ENCODE data around the gene SLC25A36. TPM values are rescaled to one million over a fixed set of nuclear protein-coding genes. Genes with fewer than 3 reads are reported as not detected.

SLC25A36 gene, protein sequence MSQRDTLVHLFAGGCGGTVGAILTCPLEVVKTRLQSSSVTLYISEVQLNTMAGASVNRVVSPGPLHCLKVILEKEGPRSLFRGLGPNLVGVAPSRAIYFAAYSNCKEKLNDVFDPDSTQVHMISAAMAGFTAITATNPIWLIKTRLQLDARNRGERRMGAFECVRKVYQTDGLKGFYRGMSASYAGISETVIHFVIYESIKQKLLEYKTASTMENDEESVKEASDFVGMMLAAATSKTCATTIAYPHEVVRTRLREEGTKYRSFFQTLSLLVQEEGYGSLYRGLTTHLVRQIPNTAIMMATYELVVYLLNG
- polyA plus RNA-seq (2013, experiment 1 of 2): 78.5 TPM
- 82.2 TPM for polyA plus RNA-seq (2013, experiment 2 of 2)

- H3K23ac ChIP-seq (ENCODE audit: low read depth, low read length, poor library complexity): peak within 1 kb of the TSS; percentile 98
- H2AFZ ChIP-seq (ENCODE audit: low read length): peak within 1 kb of the TSS; percentile 93
- peak within 1 kb of the TSS; percentile 95 for H4K91ac ChIP-seq (ENCODE audit: low read depth, low read length, poor library complexity)
- no peaks in the 10 kb centered on the region for H3K27me3 ChIP-seq (ENCODE audit: control insufficient read depth in 3 of 3, insufficient read depth in 3 of 3, low read depth in 1 of 3, low read length in 3 of 3)
- peak within 1 kb of the TSS; percentile 82 to 99 for H3K4me3 ChIP-seq (ENCODE audit: low read length in 2 of 2)
- H3K14ac ChIP-seq (ENCODE audit: low read length): peak within 1 kb of the TSS; percentile 99
- H2BK5ac ChIP-seq (ENCODE audit: low read length): peak within 1 kb of the TSS; percentile 90
- no peak within 1 kb of the TSS for H4K8ac ChIP-seq (ENCODE audit: low read depth, low read length)
- peaks cover 2 to 5% of the 10 kb centered on the region in 2 donors for H3K4me1 ChIP-seq (ENCODE audit: control insufficient read depth in 2 of 2, insufficient read depth in 1 of 2, low read depth in 1 of 2, low read length in 2 of 2)
- no peaks in the 10 kb centered on the region for H3K9me3 ChIP-seq (replicated peaks in 1 of 2; ENCODE audit: control insufficient read depth in 2 of 2, insufficient read depth in 1 of 2, low read depth in 1 of 2, low read length in 2 of 2)
- peak within 1 kb of the TSS; percentile 96 for H2BK15ac ChIP-seq (ENCODE audit: low read length)
- H2BK12ac ChIP-seq (ENCODE audit: low read length): peak within 1 kb of the TSS; percentile 22
- H3K79me1 ChIP-seq (ENCODE audit: low read depth, low read length): peaks cover 3% of the 10 kb centered on the region
- peaks cover 0 to 7% of the 10 kb centered on the region in 2 donors for H3K36me3 ChIP-seq (replicated peaks in 1 of 2; ENCODE audit: control insufficient read depth in 2 of 2, insufficient read depth in 2 of 2, low read length in 2 of 2)
- peak within 1 kb of the TSS; percentile 75 for H2AK5ac ChIP-seq (ENCODE audit: low read depth, low read length)
- peak within 1 kb of the TSS; percentile 98 for H3K27ac ChIP-seq (replicated peaks; ENCODE audit: low read length)
- H2BK120ac ChIP-seq (ENCODE audit: low read depth, low read length): peak within 1 kb of the TSS; percentile 81
- peak within 1 kb of the TSS; percentile 66 for H3K4me2 ChIP-seq (ENCODE audit: insufficient read depth, low read length, poor library complexity, severe bottlenecking)
- no CpG with 5 or more reads among the region's 72 CpGs for WGBS, 2 donors (ENCODE audit: extremely low coverage in 2 of 2, insufficient read length in 2 of 2, insufficient replicate concordance in 1 of 2)
- H3K9ac ChIP-seq (ENCODE audit: low read depth, low read length, poor library complexity): peak within 1 kb of the TSS; percentile 97
- DNase-seq (ENCODE audit: low spot score): peak; percentile 97
- H3K18ac ChIP-seq (ENCODE audit: low read length): peak within 1 kb of the TSS; percentile 99
- H3K4ac ChIP-seq (ENCODE audit: low read length): peak within 1 kb of the TSS; percentile 97
These were observed at the start of gene SLC25A36 for GRCh38 chr3:140941434-140942220. TSS of gene SLC25A36 (plus strand) at chr3:140941836. CDS start at chr3:140942055, 219 bp downstream.

DNA sequence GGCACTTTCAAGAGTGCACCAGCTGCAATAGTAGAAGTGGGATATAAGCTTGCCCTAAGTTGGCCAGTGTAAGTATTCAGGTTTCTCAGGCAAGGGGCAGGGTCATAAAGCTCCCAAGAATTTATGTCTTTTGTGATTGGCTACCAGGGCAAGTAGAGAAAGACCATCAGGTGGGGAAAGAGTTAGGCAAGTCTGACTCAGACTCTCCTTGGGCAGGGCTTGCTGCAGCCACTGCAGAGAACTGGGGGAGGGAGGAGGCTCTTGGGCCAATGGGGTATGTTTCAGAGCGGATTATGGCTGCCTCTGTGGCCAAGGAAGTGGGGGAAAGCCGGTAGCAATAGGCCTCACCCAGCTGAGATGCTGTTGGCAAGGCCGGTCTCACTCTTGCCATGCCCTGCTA, 44.6 kb upstream of the SLC25A36 start:
- no peak overlapping the region for H3K23ac ChIP-seq (ENCODE audit: low read depth, low read length, poor library complexity)
- no peak overlapping the region for H2BK120ac ChIP-seq (ENCODE audit: low read depth, low read length)
- no peaks in the 10 kb centered on the region for H3K79me1 ChIP-seq (ENCODE audit: low read depth, low read length)
- no peaks in the 10 kb centered on the region for H3K36me3 ChIP-seq (replicated peaks in 1 of 2; ENCODE audit: control insufficient read depth in 2 of 2, insufficient read depth in 2 of 2, low read length in 2 of 2)
- H4K8ac ChIP-seq (ENCODE audit: low read depth, low read length): no peak overlapping the region
- H3K27me3 ChIP-seq (ENCODE audit: control insufficient read depth in 3 of 3, insufficient read depth in 3 of 3, low read depth in 1 of 3, low read length in 3 of 3): no peaks in the 10 kb centered on the region
- H3K27ac ChIP-seq (replicated peaks; ENCODE audit: low read length): no peak overlapping the region
- no peak overlapping the region for H3K9ac ChIP-seq (ENCODE audit: low read depth, low read length, poor library complexity)
- no peak overlapping the region for H3K14ac ChIP-seq (ENCODE audit: low read length)
- H2BK12ac ChIP-seq (ENCODE audit: low read length): no peak overlapping the region
- peak overlapping the region; percentile 33 for H3K18ac ChIP-seq (ENCODE audit: low read length)
- no peaks in the 10 kb centered on the region for H3K9me3 ChIP-seq (replicated peaks in 1 of 2; ENCODE audit: control insufficient read depth in 2 of 2, insufficient read depth in 1 of 2, low read depth in 1 of 2, low read length in 2 of 2)
- DNase-seq (ENCODE audit: low spot score): no peak
- WGBS, 2 donors (ENCODE audit: extremely low coverage in 2 of 2, insufficient read length in 2 of 2, insufficient replicate concordance in 1 of 2): no CpG with 5 or more reads among the region's 3 CpGs
- H2AFZ ChIP-seq (ENCODE audit: low read length): no peak overlapping the region
- H3K4me3 ChIP-seq (ENCODE audit: low read length in 2 of 2): no peak overlapping the region
- H3K4me2 ChIP-seq (ENCODE audit: insufficient read depth, low read length, poor library complexity, severe bottlenecking): no peak overlapping the region
- H2AK5ac ChIP-seq (ENCODE audit: low read depth, low read length): no peak overlapping the region
- H3K4me1 ChIP-seq (ENCODE audit: control insufficient read depth in 2 of 2, insufficient read depth in 1 of 2, low read depth in 1 of 2, low read length in 2 of 2): no peaks in the 10 kb centered on the region
- no peak overlapping the region for H3K4ac ChIP-seq (ENCODE audit: low read length)
- H2BK15ac ChIP-seq (ENCODE audit: low read length): no peak overlapping the region
- H4K91ac ChIP-seq (ENCODE audit: low read depth, low read length, poor library complexity): no peak overlapping the region
- no peak overlapping the region for H2BK5ac ChIP-seq (ENCODE audit: low read length)

DNA sequence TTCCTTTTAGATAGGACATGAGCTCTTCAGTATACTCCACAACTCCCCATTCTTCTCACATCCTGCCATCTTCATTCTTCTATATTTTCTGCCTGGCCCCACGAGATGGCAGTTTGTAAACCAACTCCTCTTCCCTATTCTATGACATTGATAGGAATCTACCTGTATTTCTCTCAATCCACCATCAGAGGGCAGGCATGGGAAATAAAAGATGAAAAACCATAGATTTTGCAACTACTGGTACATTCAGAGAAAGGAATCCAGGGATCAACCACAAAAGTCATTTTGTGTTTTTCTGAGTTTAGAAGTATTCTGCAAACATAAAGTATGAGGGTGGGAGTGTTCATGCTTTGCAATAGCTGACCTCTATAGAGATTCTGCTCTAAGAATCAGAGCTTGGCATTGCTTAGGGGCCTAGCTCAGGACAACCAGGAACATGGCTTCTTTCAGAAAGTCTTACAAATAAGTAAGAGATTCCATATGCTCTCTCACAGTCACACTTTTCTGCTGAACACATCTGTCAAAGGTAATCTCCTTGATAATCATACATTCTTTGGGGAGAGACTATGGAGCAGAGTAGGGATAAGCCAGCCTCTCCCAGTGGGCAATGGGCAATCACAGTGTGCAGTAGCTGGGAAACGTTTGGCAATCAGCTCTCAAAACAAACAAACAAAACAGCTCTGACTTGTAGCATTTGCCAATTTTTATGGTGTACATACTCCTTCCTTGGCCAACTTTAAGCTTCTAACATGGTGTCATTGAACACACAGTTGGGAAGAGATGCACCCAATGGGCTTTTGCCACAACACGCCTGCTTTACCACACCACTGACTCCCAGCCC, 43.1 kb upstream of the SLC25A36 start:
- Histone ChIP-seq H3K4me1 (ENCODE audit: control insufficient read depth in 2 of 2, insufficient read depth in 1 of 2, low read depth in 1 of 2, low read length in 2 of 2) (no peaks in the 10 kb centered on the region), H3K27ac (replicated peaks; ENCODE audit: low read length) (no peak overlapping the region), H3K4me2 (ENCODE audit: insufficient read depth, low read length, poor library complexity, severe bottlenecking) (no peak overlapping the region), H2BK15ac (ENCODE audit: low read length) (no peak overlapping the region), H2BK12ac (ENCODE audit: low read length) (no peak overlapping the region), H2AFZ (ENCODE audit: low read length) (peak overlapping the region; percentile 53), H3K36me3 (replicated peaks in 1 of 2; ENCODE audit: control insufficient read depth in 2 of 2, insufficient read depth in 2 of 2, low read length in 2 of 2) (no peaks in the 10 kb centered on the region), H3K9me3 (replicated peaks in 1 of 2; ENCODE audit: control insufficient read depth in 2 of 2, insufficient read depth in 1 of 2, low read depth in 1 of 2, low read length in 2 of 2) (no peaks in the 10 kb centered on the region), H4K8ac (ENCODE audit: low read depth, low read length) (no peak overlapping the region), H3K18ac (ENCODE audit: low read length) (no peak overlapping the region), H3K9ac (ENCODE audit: low read depth, low read length, poor library complexity) (no peak overlapping the region), H4K91ac (ENCODE audit: low read depth, low read length, poor library complexity) (no peak overlapping the region), H3K4me3 (ENCODE audit: low read length in 2 of 2) (no peak overlapping the region), H2AK5ac (ENCODE audit: low read depth, low read length) (no peak overlapping the region), H2BK120ac (ENCODE audit: low read depth, low read length) (no peak overlapping the region), H3K14ac (ENCODE audit: low read length) (no peak overlapping the region), H3K79me1 (ENCODE audit: low read depth, low read length) (no peaks in the 10 kb centered on the region), H3K27me3 (ENCODE audit: control insufficient read depth in 3 of 3, insufficient read depth in 3 of 3, low read depth in 1 of 3, low read length in 3 of 3) (no peaks in the 10 kb centered on the region), H3K4ac (ENCODE audit: low read length) (no peak overlapping the region), H2BK5ac (ENCODE audit: low read length) (no peak overlapping the region), H3K23ac (ENCODE audit: low read depth, low read length, poor library complexity) (no peak overlapping the region)
- DNase-seq (ENCODE audit: low spot score): peak; percentile 23
- no CpG with 5 or more reads among the region's 3 CpGs for WGBS, 2 donors (ENCODE audit: extremely low coverage in 2 of 2, insufficient read length in 2 of 2, insufficient replicate concordance in 1 of 2)

Measured in neuronal stem cell (in vitro differentiated cells).